HepG2 (cell line): ENCODE results near the gene GTF2E1. TPM values are rescaled to one million over a fixed set of nuclear protein-coding genes. Genes with fewer than 3 reads are reported as not detected.

Experiments used
- BRD4 ChIP-seq: sonication (generic); formaldehyde crosslinking; IDR thresholded peaks from 2 replicates; pipeline ENCODE4 v1.4.0; 2020; ENCODE audit warnings: missing genetic modification reagents
- ISL2 ChIP-seq: sonication (generic); formaldehyde crosslinking; IDR thresholded peaks from 2 replicates; pipeline ENCODE4 v1.5.0; 2020; ENCODE audit warnings: missing genetic modification reagents
- KLF15 ChIP-seq: sonication (generic); formaldehyde crosslinking; IDR thresholded peaks from 2 replicates; pipeline ENCODE4 v1.8.1; 2023; ENCODE audit warnings: borderline replicate concordance, mild to moderate bottlenecking, inconsistent platforms, missing genetic modification reagents, mixed read lengths
- KLF6 ChIP-seq: IDR thresholded peaks from 2 replicates; pipeline ENCODE4 v1.8.0; 2016; ENCODE audit warnings: missing biosample characterization, missing genetic modification reagents
- NFKB2 ChIP-seq: sonication (generic); formaldehyde crosslinking; IDR thresholded peaks from 2 replicates; pipeline ENCODE4 v1.4.0; 2020; ENCODE audit warnings: missing genetic modification reagents, borderline replicate concordance
- SMAD1 ChIP-seq: sonication (generic); formaldehyde crosslinking; IDR thresholded peaks from 2 replicates; pipeline ENCODE4 v1.4.0; 2020; ENCODE audit warnings: missing genetic modification reagents, low read depth, mild to moderate bottlenecking, borderline replicate concordance
- ZFX ChIP-seq: sonication (generic); formaldehyde crosslinking; IDR thresholded peaks from 2 replicates; pipeline ENCODE4 v1.4.0; 2020; ENCODE audit warnings: mild to moderate bottlenecking, low read depth, missing genetic modification reagents, moderate library complexity
- ZNF256 ChIP-seq: sonication (generic); formaldehyde crosslinking; conservative IDR thresholded peaks from 2 replicates; pipeline ENCODE4 v1.4.0; 2020; ENCODE audit warnings: missing genetic modification reagents
- ZNF263 ChIP-seq: sonication (generic); formaldehyde crosslinking; IDR thresholded peaks from 2 replicates; pipeline ENCODE4 v1.4.0; 2020; ENCODE audit warnings: missing genetic modification reagents
- ZNF674 ChIP-seq: sonication (generic); formaldehyde crosslinking; IDR thresholded peaks from 2 replicates; pipeline ENCODE4 v1.5.0; 2020; ENCODE audit warnings: low read depth, mild to moderate bottlenecking, missing genetic modification reagents
- ZSCAN22 ChIP-seq: sonication (generic); formaldehyde crosslinking; IDR thresholded peaks from 2 replicates; pipeline ENCODE4 v1.4.0; 2020; ENCODE audit warnings: mild to moderate bottlenecking, missing genetic modification reagents
- polyA plus RNA-seq, 8 experiments: library from polyadenylated mRNA; depleted of rRNA in 3 of 8; stranded (reverse) in 7 of 8; unstranded in 1 of 8; fragments of >200 nt; fragmentation: Illumina TruSeq in 4 of 8; extraction: Trizol in 4 of 8; gene quantifications; 2 replicates each; pipeline versions ENCODE4 v1.2.1 to v1.2.3, GENCODE V29; 2011 to 2016; ENCODE audit warnings: low read depth in 4 of 8, missing spikeins in 1 of 8, mixed read lengths in 1 of 8; ENCODE audit not compliant: insufficient read depth in 1 of 8
- total RNA-seq, 5 experiments: library from RNA; depleted of rRNA; stranded (reverse); fragments of >200 nt; fragmentation: Illumina TruSeq; extraction: Trizol; gene quantifications; 2 replicates each; pipeline ENCODE4 v1.2.3, GENCODE V29; 2016; ENCODE audit warnings: low read depth in 1 of 5
- TF ChIP-seq, protein P1 (sequence below): sonication (generic); formaldehyde crosslinking; IDR thresholded peaks from 2 replicates; pipeline ENCODE4 v1.9.0; 2021; ENCODE audit warnings: mild to moderate bottlenecking, missing genetic modification reagents
- TF ChIP-seq, protein P2 (sequence below), 2 experiments: sonication (generic) in 1 of 2; formaldehyde crosslinking in 1 of 2; IDR thresholded peaks; 2 replicates each; pipeline versions ENCODE4 v1.6.1 to v1.9.0; 2014 to 2022; ENCODE audit warnings: antibody characterized with exemption in 1 of 2, borderline replicate concordance in 1 of 2, inconsistent platforms in 1 of 2, low read depth in 1 of 2, missing genetic modification reagents in 1 of 2
- TF ChIP-seq, protein P3 (sequence below): sonication (generic); formaldehyde crosslinking; IDR thresholded peaks from 2 replicates; pipeline ENCODE4 v1.4.0; 2020; ENCODE audit warnings: missing genetic modification reagents, borderline replicate concordance

Gene GTF2E1
- total and polyA plus RNA-seq, 2 of the 13 experiments (the other 11 are each of a cell fraction or from before 2014, with no cell fraction given) = 7.7 to 21.5 TPM

DNA sequence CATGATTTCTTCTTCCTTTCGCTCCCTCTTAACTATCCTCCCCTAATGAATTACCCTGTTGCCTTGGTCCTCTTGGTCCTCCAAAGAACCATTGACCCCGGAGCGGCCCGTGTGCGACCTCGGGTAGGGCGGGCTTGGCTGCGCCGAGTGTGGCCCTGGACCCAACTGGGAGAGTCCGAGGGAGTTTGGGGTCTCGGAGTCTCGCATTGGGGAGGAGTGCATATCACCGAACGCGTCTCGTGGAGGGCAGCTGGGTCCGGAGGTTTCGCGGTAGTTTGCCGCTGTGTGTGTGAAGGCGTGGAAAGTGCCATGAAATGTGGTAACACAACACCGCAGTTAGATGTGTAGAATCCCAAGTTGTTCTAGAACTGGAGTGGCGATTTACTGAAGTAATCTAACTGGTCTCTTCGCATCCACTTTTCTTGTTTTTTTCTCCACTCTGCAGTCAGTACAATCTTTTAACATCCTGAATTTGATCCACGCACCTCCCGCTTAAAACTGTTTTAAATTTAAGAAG is 363 bp downstream of the GTF2E1 start (continued):
- TF ChIP-seq KLF6 (CRISPR knock-in tag) = 0 out of 2 replicates have a peak, but pooled peaks have one; percentile 16
- TF ChIP-seq ZNF263 (CRISPR knock-in tag) = peak; percentile 61; the same call in 1 of the 2 replicates
- TF ChIP-seq, protein P1, sequence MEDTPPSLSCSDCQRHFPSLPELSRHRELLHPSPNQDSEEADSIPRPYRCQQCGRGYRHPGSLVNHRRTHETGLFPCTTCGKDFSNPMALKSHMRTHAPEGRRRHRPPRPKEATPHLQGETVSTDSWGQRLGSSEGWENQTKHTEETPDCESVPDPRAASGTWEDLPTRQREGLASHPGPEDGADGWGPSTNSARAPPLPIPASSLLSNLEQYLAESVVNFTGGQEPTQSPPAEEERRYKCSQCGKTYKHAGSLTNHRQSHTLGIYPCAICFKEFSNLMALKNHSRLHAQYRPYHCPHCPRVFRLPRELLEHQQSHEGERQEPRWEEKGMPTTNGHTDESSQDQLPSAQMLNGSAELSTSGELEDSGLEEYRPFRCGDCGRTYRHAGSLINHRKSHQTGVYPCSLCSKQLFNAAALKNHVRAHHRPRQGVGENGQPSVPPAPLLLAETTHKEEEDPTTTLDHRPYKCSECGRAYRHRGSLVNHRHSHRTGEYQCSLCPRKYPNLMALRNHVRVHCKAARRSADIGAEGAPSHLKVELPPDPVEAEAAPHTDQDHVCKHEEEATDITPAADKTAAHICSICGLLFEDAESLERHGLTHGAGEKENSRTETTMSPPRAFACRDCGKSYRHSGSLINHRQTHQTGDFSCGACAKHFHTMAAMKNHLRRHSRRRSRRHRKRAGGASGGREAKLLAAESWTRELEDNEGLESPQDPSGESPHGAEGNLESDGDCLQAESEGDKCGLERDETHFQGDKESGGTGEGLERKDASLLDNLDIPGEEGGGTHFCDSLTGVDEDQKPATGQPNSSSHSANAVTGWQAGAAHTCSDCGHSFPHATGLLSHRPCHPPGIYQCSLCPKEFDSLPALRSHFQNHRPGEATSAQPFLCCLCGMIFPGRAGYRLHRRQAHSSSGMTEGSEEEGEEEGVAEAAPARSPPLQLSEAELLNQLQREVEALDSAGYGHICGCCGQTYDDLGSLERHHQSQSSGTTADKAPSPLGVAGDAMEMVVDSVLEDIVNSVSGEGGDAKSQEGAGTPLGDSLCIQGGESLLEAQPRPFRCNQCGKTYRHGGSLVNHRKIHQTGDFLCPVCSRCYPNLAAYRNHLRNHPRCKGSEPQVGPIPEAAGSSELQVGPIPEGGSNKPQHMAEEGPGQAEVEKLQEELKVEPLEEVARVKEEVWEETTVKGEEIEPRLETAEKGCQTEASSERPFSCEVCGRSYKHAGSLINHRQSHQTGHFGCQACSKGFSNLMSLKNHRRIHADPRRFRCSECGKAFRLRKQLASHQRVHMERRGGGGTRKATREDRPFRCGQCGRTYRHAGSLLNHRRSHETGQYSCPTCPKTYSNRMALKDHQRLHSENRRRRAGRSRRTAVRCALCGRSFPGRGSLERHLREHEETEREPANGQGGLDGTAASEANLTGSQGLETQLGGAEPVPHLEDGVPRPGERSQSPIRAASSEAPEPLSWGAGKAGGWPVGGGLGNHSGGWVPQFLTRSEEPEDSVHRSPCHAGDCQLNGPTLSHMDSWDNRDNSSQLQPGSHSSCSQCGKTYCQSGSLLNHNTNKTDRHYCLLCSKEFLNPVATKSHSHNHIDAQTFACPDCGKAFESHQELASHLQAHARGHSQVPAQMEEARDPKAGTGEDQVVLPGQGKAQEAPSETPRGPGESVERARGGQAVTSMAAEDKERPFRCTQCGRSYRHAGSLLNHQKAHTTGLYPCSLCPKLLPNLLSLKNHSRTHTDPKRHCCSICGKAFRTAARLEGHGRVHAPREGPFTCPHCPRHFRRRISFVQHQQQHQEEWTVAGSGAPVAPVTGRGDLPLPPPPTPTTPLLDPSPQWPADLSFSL = peak; percentile 49; the same call in 1 of the 2 replicates
- TF ChIP-seq SMAD1 (CRISPR knock-in tag) = 0 out of 2 replicates have a peak, but pooled peaks have one; percentile 12
- no peak for TF ChIP-seq ZNF674 (CRISPR knock-in tag)
- 0 out of 2 replicates have a peak, but pooled peaks have one; percentile 37 for TF ChIP-seq ZNF256
- TF ChIP-seq, protein P2, sequence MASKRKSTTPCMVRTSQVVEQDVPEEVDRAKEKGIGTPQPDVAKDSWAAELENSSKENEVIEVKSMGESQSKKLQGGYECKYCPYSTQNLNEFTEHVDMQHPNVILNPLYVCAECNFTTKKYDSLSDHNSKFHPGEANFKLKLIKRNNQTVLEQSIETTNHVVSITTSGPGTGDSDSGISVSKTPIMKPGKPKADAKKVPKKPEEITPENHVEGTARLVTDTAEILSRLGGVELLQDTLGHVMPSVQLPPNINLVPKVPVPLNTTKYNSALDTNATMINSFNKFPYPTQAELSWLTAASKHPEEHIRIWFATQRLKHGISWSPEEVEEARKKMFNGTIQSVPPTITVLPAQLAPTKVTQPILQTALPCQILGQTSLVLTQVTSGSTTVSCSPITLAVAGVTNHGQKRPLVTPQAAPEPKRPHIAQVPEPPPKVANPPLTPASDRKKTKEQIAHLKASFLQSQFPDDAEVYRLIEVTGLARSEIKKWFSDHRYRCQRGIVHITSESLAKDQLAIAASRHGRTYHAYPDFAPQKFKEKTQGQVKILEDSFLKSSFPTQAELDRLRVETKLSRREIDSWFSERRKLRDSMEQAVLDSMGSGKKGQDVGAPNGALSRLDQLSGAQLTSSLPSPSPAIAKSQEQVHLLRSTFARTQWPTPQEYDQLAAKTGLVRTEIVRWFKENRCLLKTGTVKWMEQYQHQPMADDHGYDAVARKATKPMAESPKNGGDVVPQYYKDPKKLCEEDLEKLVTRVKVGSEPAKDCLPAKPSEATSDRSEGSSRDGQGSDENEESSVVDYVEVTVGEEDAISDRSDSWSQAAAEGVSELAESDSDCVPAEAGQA (IDR thresholded peaks at IDR 0.05; ENCODE audit: low read depth) = no peak
- TF ChIP-seq, protein P2 (CRISPR knock-in tag; IDR thresholded peaks at IDR 0.05; ENCODE audit: borderline replicate concordance) = no peak
- TF ChIP-seq KLF15 (CRISPR knock-in tag) = 0 out of 2 replicates have a peak, but pooled peaks have one; percentile 40
- peak; percentile 12; the same call in 1 of the 2 replicates for TF ChIP-seq ZSCAN22 (CRISPR knock-in tag)
- TF ChIP-seq ISL2 (CRISPR knock-in tag) = 0 out of 2 replicates have a peak, but pooled peaks have one; percentile 13
- TF ChIP-seq NFKB2 (CRISPR knock-in tag) = peak; percentile 23; the same call in 1 of the 2 replicates
- TF ChIP-seq, protein P3, sequence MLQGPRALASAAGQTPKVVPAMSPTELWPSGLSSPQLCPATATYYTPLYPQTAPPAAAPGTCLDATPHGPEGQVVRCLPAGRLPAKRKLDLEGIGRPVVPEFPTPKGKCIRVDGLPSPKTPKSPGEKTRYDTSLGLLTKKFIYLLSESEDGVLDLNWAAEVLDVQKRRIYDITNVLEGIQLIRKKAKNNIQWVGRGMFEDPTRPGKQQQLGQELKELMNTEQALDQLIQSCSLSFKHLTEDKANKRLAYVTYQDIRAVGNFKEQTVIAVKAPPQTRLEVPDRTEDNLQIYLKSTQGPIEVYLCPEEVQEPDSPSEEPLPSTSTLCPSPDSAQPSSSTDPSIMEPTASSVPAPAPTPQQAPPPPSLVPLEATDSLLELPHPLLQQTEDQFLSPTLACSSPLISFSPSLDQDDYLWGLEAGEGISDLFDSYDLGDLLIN (CRISPR knock-in tag) = 0 out of 2 replicates have a peak, but pooled peaks have one; percentile 25
- peak; percentile 59; the same call in 1 of the 2 replicates for TF ChIP-seq BRD4 (CRISPR knock-in tag)
- TF ChIP-seq ZFX (CRISPR knock-in tag) = peak; percentile 81
